Keratinocyte (primary cell): Measurements from ENCODE around the gene OPRD1. TPM values are rescaled to one million over a fixed set of nuclear protein-coding genes. Genes with fewer than 3 reads are reported as not detected.

Source experiments
- DNase-seq: peaks from one replicate; pipeline ENCODE4 v3.0.0-alpha.2; 2011; ENCODE audit warnings: low read depth, missing footprints, low spot score
- FAIRE-seq: peaks from 2 replicates; lab custom pipeline; 2011; peaks lifted over from hg19 to GRCh38; lab: Jason Lieb, UNC
- H2AFZ ChIP-seq: 2 replicates; pipeline ENCODE4 v1.6.0; 2012; ENCODE audit warnings: low read length, control low read depth, inconsistent platforms; ENCODE audit not compliant: control insufficient read depth
- H3K27ac ChIP-seq: 2 replicates; pipeline ENCODE4 v1.5.1; 2011; ENCODE audit warnings: low read length; ENCODE audit not compliant: control insufficient read depth, insufficient read depth
- H3K27me3 ChIP-seq: 3 replicates; pipeline ENCODE4 v1.6.0; 2011; ENCODE audit warnings: low read length; ENCODE audit not compliant: control insufficient read depth, insufficient read depth; ENCODE audit errors: extremely low read depth
- H3K36me3 ChIP-seq, 2 experiments: 2 replicates in 1 of 2; 3 replicates in 1 of 2; pipeline ENCODE4 v1.5.1; 2011; ENCODE audit warnings: low read length in 2 of 2, mild to moderate bottlenecking in 1 of 2; ENCODE audit not compliant: control insufficient read depth in 2 of 2, insufficient read depth in 2 of 2; ENCODE audit errors: extremely low read depth in 1 of 2
- H3K4me1 ChIP-seq: 3 replicates; pipeline ENCODE4 v1.5.1; 2011; ENCODE audit warnings: low read length; ENCODE audit not compliant: control insufficient read depth, insufficient read depth; ENCODE audit errors: extremely low read depth
- H3K4me2 ChIP-seq: 3 replicates; pipeline ENCODE4 v1.6.0; 2011; ENCODE audit warnings: low read depth, low read length; ENCODE audit not compliant: control insufficient read depth, insufficient read depth; ENCODE audit errors: extremely low read depth
- H3K4me3 ChIP-seq, 3 experiments: fragments of 200-600 bp in 1 of 3; sonication (generic) in 1 of 3; 2 replicates in 2 of 3; 3 replicates in 1 of 3; pipeline ENCODE4 v1.5.1; 2011 to 2016; ENCODE audit warnings: low read length in 3 of 3, mild to moderate bottlenecking in 3 of 3, control low read depth in 2 of 3, inconsistent platforms in 1 of 3, low read depth in 1 of 3, mixed read lengths in 1 of 3, mixed run types in 1 of 3, moderate library complexity in 1 of 3; ENCODE audit not compliant: control insufficient read depth in 2 of 3, insufficient read depth in 2 of 3; ENCODE audit errors: extremely low read depth in 1 of 3
- H3K79me2 ChIP-seq: 2 replicates; pipeline ENCODE4 v1.6.0; 2012; ENCODE audit warnings: low read length; ENCODE audit not compliant: control insufficient read depth, insufficient read depth
- H3K9ac ChIP-seq: 3 replicates; pipeline ENCODE4 v1.6.0; 2011; ENCODE audit warnings: low read length; ENCODE audit not compliant: control insufficient read depth, insufficient read depth; ENCODE audit errors: extremely low read depth
- H3K9me1 ChIP-seq: 3 replicates; pipeline ENCODE4 v1.6.0; 2011; ENCODE audit warnings: low read length; ENCODE audit not compliant: control insufficient read depth, insufficient read depth; ENCODE audit errors: extremely low read depth
- H3K9me3 ChIP-seq: 2 replicates; pipeline ENCODE4 v1.5.1; 2012; ENCODE audit warnings: low read depth, low read length; ENCODE audit not compliant: control insufficient read depth
- H4K20me1 ChIP-seq: 3 replicates; pipeline ENCODE4 v1.6.0; 2011; ENCODE audit warnings: low read length; ENCODE audit not compliant: control insufficient read depth, insufficient read depth; ENCODE audit errors: extremely low read depth
- CTCF ChIP-seq, 3 experiments: IDR thresholded peaks in 1 of 3; conservative IDR thresholded peaks in 1 of 3; optimal IDR thresholded peaks in 1 of 3; 2 replicates in 2 of 3; 3 replicates in 1 of 3; pipeline versions ENCODE3 to v1.5.1; 2011; ENCODE audit warnings: low read length in 3 of 3, mild to moderate bottlenecking in 3 of 3, moderate library complexity in 2 of 3, control low read depth in 1 of 3, inconsistent platforms in 1 of 3; ENCODE audit not compliant: insufficient read depth in 2 of 3; ENCODE audit errors: extremely low read depth in 1 of 3
- EZH2 ChIP-seq: IDR thresholded peaks from one replicate; pipeline ENCODE4 v1.6.1; 2012; ENCODE audit warnings: inconsistent platforms, mild to moderate bottlenecking, low read length, moderate library complexity
- dilution Hi-C: fragments of 300-500 bp; cut with MboI; formaldehyde crosslinking; loops from one replicate; pipeline ENCODE4 v1.7.0; 2020; ENCODE audit warnings: low sequenced_read_pairs; ENCODE audit not compliant: extremely low pct_ligation_motif_present
- polyA plus RNA-seq, 5 experiments: library from polyadenylated mRNA; depleted of rRNA in 3 of 5; stranded (reverse) in 3 of 5; stranded (forward) in 1 of 5; unstranded in 1 of 5; fragments of >200 nt; gene quantifications; 1 replicate in 1 of 5; 2 replicates in 3 of 5; 3 replicates in 1 of 5; pipeline versions ENCODE4 v1.2.1 to v1.2.3, GENCODE V29; 2011 to 2012; ENCODE audit warnings: missing spikeins in 2 of 5, low read depth in 1 of 5, low replicate concordance in 1 of 5

OPRD1 gene
- polyA plus RNA-seq, 1 donor (not counting 4 experiments of a cell fraction or from before 2014, with no cell fraction given), result not detected

- H3K79me2 ChIP-seq, result no peaks in the 10 kb centered on the region
- peaks cover 3% of the 10 kb centered on the region for H3K27me3 ChIP-seq
- no peaks in the 10 kb centered on the region for H3K9me3 ChIP-seq
- no peak overlapping the region for H2AFZ ChIP-seq
- H3K4me2 ChIP-seq, result no peak overlapping the region
- H3K27ac ChIP-seq, result no peak overlapping the region
- no peaks in the 10 kb centered on the region for H3K4me1 ChIP-seq
- H3K9me1 ChIP-seq, result no peaks in the 10 kb centered on the region
- no peak overlapping the region for H3K9ac ChIP-seq
- H3K36me3 ChIP-seq, result no peaks in the 10 kb centered on the region
- H4K20me1 ChIP-seq, result no peaks in the 10 kb centered on the region
- dilution Hi-C loops, result no loop called here
- DNase-seq (no peak), FAIRE-seq (no peak)
- H3K4me3 ChIP-seq, result no peak overlapping the region
- no peak for TF ChIP-seq CTCF (optimal IDR thresholded peaks at IDR 0.05 in 1 of 3, IDR thresholded peaks at IDR 0.05 in 1 of 3, conservative IDR thresholded peaks at IDR 0.05 in 1 of 3; ENCODE audit: extremely low read depth in 1 of 3, insufficient read depth in 2 of 3, low read length in 3 of 3)
- no peak for TF ChIP-seq EZH2
Observed at GRCh38 chr1:28830814-28831213, 18.8 kb downstream of the OPRD1 start.

- Histone ChIP-seq H3K9me1 (no peaks in the 10 kb centered on the region), H2AFZ (no peak overlapping the region), H3K27me3 (peaks cover 3% of the 10 kb centered on the region), H3K9ac (no peak overlapping the region), H3K4me2 (no peak overlapping the region), H3K4me1 (no peaks in the 10 kb centered on the region), H4K20me1 (no peaks in the 10 kb centered on the region), H3K4me3 (no peak overlapping the region), H3K9me3 (no peaks in the 10 kb centered on the region), H3K36me3 (no peaks in the 10 kb centered on the region), H3K79me2 (no peaks in the 10 kb centered on the region), H3K27ac (no peak overlapping the region)
- DNase-seq (no peak), FAIRE-seq (no peak)
- dilution Hi-C loops, result no loop called here
- TF ChIP-seq CTCF (optimal IDR thresholded peaks at IDR 0.05 in 1 of 3, IDR thresholded peaks at IDR 0.05 in 1 of 3, conservative IDR thresholded peaks at IDR 0.05 in 1 of 3; ENCODE audit: extremely low read depth in 1 of 3, insufficient read depth in 2 of 3, low read length in 3 of 3) (no peak), EZH2 (no peak)
Observed at GRCh38 chr1:28832966-28833365, 21.0 kb downstream of the OPRD1 start.
